ENCODE results near the gene TRPV4.

TRPV4 gene

DNA sequence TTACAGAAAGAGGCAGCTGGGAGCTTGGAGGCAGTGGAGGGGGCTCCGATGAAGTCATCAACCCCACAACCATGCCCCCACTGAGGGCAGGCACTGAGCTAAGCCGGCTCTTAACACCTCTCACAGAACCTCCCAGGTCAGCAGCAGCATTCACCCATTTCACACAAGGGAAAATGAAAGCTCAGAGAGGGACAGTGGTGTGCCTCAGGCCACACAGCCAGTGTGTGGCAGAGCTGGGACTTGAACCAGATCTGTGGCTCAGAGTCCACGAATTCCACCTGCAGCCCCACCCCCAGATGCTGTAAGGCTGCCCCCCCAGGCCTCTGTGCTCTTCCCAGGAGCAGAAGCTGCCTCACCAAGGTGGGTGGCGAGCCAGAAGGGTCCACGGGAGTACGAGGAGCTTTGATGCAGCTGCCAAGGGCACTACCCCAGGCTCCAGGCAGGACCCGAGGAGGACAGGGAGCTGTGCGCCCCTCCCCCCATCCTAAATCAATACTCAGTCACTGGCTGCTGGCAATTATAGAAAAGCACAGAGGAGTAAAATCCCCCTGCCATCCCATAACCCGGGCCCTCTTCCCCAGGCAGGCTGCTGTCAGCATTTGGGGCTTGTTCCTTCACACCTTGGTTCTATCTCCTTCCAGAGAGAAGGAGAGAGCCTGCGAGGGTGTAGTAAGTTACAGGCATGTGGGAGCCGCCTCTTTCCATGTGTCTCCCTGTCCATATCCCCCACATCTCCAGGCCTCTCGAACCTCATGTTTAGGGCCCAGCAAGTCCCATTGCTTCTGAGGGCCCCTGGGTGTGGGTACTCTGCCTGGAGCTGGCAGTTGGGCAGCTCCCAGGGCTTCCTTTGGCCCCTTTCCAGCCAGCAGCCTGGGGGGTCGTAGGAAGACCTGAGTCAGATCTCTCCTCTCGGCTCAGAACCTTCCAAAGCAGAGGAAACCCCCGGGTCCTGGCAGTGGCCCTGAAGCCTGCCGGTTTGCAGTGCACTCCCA lies 72.0 kb downstream of the TRPV4 start:
- DNase-seq = no peak

DNA sequence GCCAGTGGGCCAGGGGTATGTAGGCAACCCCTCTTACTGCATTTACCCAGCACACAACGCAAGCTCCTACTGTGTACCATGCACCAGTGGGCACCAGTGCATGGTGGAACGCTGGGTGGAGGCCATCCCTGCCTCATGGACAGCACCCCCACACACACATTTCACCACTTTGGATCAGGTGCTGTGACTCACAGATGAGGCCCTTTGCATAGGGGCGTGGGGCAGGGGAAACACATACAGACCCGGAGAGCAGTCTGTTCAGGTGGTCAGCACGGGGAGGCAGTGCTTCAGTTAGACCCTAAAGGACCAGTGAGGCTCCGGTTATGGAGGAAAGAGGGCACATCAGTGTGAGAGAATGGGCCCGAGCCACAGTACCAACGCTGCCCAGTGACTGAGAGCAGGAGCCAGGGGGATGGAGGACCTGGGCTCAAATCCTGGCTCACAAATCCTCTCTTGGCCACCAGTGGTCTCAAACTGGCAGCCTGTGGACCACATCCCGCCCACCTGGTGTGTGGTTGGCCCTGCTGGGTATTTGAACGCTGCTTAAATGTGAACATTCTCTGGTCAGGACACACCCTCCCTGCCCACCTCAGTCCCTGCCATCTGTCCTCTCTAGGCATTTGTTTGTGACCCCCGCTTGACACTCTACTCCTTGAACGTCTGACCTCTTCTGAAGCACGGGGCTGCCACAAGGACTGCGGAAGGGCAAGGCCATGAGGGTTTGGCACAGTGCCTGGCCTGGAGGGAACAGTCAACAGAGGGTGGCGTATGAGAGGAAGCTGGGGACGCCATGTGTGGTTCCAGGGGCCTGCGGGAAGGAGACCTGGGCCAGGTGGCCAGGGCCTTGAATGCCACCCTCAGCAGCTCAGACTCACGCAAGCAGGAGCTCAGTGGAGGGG lies 72.9 kb downstream of the TRPV4 start:
- peak; percentile 49 for DNase-seq

DNA sequence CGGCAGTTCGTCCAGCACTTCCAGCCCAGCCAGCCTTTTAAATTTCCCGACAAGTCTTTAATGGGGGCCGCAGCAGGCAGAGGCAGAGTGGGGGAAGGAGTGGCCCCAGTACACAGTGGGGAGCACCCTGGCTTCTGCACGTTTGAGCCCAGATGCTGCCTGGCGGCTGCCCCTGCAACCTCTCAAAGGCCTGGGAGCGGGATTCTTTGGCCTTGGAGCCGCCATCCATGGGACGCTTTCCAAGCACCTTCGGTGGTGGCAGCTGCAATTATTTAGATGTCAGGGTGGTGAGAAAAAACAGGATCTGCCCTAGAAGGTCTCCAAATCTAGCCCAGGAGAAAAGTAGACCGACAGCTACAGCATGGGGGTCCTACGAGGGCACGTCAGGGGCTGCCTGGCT lies 73.6 kb downstream of the TRPV4 start:
- no peak for DNase-seq

DNA sequence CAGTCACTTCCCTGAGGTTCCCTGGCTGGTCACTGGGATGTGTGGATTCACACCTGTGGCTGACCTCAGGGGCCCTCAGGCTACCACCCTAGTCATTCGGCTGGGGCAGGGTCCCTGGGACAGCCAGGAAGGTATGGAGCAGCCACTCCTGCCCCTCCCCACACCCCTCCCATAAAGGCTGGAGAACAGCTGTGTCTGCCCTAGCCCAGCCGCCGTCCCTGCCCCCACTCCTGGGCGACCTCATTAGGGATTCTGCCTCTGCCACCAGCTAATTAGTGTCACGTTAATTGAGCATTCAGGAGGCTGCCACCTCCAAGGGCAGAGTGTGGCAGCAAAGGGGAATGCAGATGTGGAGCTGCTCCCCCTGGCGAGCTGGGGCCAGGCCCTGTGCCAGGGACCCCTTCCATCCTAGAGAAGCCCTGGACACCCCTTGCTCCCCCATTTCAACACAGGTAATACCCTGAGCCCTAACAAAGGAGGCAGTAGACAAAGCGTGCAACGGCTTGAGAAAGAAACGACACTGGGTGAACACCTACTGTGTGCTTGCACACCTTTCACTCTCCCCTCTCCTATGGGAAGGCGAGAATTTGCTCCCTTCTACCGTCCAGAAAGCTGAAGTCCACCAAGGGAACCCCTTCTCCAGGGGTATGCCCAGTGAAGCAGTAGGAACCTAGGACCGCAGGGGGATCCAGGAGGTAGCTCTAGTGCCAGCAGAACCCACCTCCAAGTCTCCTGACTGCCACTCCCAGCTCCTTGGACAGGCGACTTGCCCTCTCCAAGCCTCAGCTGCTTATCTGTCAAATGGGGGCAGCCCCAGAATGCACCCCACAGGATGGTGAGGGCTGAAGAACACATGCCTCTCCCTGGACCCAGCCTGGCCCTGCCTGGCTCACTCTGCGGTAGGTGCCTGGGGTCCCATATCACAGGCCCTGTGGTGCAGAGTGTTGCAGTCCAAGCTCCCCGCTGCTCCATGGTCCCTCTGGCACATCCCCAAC lies 74.5 kb downstream of the TRPV4 start:
- DNase-seq = no peak

GRCh38 chr12:109757671-109758265 lies 75.4 kb downstream of the TRPV4 start:
- no peak for DNase-seq

GRCh38 chr12:109756457-109756856 lies 76.7 kb downstream of the TRPV4 start:
- DNase-seq = no peak

GRCh38 chr12:109753959-109754358 lies 79.2 kb downstream of the TRPV4 start:
- no peak for DNase-seq

DNA sequence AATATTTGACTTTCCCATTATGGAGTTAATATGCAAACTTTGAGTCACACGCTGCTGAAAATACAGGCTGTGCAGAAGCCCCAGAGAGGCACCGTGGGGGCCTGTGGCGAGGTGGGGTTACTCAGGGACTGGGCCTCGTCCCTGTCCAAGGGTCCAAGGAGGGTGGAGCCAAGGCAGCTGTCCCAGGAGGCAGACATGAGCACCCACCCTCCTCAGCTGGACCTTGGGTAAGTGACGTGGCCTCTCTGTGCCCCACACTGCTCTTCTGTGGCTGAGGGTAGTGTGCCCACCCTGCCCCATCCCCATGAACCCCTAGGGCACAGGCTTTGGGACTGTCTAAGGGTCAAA lies 80.2 kb downstream of the TRPV4 start:
- DNase-seq = no peak

DNA sequence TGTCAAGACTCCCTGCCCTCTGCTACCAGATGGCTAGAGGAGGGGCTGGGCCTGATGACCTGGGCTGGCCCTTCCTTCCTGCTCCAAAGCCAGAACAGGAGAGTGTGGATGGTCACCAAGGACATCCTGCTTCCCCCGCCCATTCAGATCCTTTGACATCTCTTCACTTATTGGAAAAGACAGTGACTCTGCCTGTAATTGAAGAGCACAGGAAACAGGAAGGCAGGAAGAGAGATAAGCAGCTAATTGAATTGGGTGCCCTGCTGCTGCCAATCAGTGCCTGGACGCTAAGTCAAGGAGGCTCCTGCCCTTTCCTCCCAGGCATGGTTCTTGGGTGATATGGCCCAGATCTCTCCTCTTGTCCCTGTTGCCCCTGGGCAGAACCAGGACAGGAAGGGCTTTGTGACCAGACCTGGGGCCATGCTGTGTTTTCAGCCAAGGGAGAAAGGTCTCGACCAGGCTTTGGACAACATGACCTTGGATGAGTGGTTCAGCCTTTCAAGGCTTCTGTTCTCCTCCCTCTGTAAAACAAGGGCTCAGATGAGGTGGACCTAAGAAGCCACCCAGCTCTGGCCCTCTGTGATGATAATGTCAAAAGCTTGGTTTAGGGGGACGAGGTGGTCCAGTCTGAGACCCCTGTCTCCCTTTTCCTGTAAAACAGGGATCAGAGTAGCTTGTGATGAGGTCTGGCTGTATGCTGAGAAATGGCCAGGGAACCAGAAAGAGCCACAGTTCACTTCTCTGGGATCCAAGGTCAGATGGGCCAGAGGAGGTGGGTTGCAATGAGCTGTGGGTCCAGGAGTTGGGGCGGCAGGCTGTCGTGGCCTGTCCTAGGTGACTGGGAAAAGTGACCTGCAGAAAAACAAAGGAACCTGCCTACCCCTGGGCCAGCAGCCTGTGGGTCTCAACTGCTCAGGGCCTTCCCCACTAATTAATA lies 80.8 kb downstream of the TRPV4 start:
- DNase-seq = no peak

GRCh38 chr12:109744986-109745942 lies 87.9 kb downstream of the TRPV4 start:
- DNase-seq = peak; percentile 54

DNA sequence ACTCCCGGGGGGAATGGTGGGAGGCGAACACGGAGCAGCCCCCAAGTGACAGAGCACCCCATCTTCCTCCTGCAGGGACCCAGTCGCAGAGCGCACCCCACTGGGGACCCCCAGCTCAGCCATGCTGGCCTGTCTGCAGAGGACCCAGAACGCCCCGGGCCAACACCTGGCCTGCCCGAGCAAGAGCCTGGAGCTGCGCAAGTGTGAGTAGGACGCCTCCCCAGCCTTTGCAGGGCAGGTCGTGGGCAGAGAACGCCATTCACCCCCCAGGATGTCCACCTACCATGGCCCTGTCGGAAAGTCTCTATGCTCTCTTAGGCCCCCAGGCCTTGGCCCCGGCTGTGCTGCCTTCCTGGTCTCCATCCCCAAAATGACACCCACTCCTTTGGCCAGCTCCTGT lies 89.2 kb downstream of the TRPV4 start:
- DNase-seq = no peak

GRCh38 chr12:109743076-109743910 lies 89.9 kb downstream of the TRPV4 start:
- no peak for DNase-seq

- no peak for DNase-seq
These were observed 91.1 kb downstream of the TRPV4 start for GRCh38 chr12:109741970-109742703.

DNA sequence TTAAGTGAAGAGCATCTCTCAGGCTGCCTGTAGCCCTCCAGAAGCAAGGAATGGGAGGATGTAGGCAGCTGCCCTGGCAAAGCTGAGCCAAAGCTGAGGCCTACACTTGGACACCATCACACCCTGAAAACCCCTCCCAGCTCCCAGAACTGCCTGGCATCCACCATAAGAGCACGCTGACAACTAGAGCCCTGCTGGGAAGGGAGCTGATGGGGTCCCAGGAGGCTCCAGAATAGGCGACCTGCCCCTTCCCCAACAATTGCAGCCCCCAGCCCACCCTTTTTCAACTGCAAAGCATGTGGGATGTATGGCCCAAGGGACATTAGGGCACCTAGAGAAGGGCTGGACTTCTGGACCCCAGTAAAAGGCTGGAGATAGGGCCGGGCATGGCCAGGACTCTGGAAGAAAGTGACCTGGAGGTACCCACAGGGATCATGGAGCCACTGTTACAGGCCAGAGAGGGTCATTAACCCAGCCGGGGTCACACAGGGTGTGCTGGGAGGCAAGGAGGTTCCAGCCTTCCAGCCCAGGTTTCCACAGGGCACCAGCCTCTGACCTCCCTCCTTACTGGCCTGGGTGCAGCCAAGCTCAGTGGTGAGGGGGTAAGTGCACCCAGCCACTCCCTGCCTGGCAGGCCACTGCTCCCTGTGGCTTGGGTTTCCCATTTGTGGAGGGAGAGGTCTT lies 91.8 kb downstream of the TRPV4 start:
- no peak for DNase-seq

DNA sequence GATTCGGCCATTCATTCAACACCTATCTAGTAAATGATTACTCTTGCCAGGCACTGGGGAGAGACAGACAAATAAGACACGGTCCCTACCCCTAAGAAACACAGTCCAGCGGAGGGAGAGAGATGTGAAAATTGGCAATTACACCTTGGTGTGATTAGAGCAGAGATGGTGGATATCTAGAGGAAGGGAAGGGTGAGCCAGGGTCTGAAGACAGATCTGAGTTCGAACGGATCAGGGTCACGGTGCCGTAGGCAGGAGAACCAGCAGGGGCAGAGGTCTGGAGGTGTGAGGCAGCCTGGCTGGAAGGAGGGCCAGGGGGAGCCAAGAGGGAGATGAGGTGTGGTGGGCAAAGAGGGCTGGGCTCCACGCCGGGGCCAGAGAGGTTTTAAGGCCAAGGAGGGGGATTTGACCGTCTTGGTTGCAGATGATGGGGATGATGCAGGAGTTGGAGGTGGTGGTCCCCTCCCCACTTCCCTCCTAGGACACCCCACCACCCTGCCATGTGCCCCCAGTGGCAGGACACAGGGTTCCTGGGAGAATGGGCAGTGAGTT lies 92.4 kb downstream of the TRPV4 start:
- DNase-seq = no peak

- DNase-seq = no peak
These were observed 93.2 kb downstream of the TRPV4 start for GRCh38 chr12:109739747-109740693.
